Parathyroid adenoma (tissue), 2 donors: Measurements from ENCODE around the gene PCSK2.

Experiments
- H2AFZ ChIP-seq: fragments of 300-600 bp; sonication (generic); one replicate; pipeline ENCODE4 v1.7.0; 2017; ENCODE audit warnings: antibody characterized with exemption, mild to moderate bottlenecking
- H3K27ac ChIP-seq: fragments of 300-600 bp; sonication (generic); one replicate; pipeline ENCODE4 v1.7.0; 2017
- H3K27me3 ChIP-seq: fragments of 300-600 bp; sonication (generic); one replicate; pipeline ENCODE4 v1.7.0; 2017; ENCODE audit warnings: low read length; ENCODE audit not compliant: control insufficient read depth, insufficient read depth
- H3K36me3 ChIP-seq: fragments of 300-600 bp; sonication (generic); one replicate; pipeline ENCODE4 v1.7.0; 2017; ENCODE audit warnings: low read length; ENCODE audit not compliant: control insufficient read depth, insufficient read depth
- H3K4me1 ChIP-seq: fragments of 300-600 bp; sonication (generic); one replicate; pipeline ENCODE4 v1.7.0; 2017; ENCODE audit warnings: control low read depth
- H3K4me2 ChIP-seq: fragments of 300-600 bp; sonication (generic); one replicate; pipeline ENCODE4 v1.7.0; 2017; ENCODE audit warnings: low read length
- H3K4me3 ChIP-seq: fragments of 300-600 bp; sonication (generic); one replicate; pipeline ENCODE4 v1.7.0; 2017; ENCODE audit warnings: low read depth, low read length
- H3K79me2 ChIP-seq: fragments of 300-600 bp; sonication (generic); one replicate; pipeline ENCODE4 v1.7.0; 2017; ENCODE audit warnings: control low read depth
- H3K9ac ChIP-seq: fragments of 300-600 bp; sonication (generic); one replicate; pipeline ENCODE4 v1.7.0; 2017; ENCODE audit warnings: mild to moderate bottlenecking
- H3K9me3 ChIP-seq: fragments of 300-600 bp; sonication (generic); one replicate; pipeline ENCODE4 v1.7.0; 2017; ENCODE audit warnings: low read length; ENCODE audit not compliant: control insufficient read depth
- CTCF ChIP-seq: fragments of 300-600 bp; sonication (generic); IDR thresholded peaks from one replicate; pipeline ENCODE4 v1.7.0; 2017; ENCODE audit warnings: antibody characterized with exemption, mild to moderate bottlenecking
- donor health status: primary hyperparathyroidism.

PCSK2 gene

DNA sequence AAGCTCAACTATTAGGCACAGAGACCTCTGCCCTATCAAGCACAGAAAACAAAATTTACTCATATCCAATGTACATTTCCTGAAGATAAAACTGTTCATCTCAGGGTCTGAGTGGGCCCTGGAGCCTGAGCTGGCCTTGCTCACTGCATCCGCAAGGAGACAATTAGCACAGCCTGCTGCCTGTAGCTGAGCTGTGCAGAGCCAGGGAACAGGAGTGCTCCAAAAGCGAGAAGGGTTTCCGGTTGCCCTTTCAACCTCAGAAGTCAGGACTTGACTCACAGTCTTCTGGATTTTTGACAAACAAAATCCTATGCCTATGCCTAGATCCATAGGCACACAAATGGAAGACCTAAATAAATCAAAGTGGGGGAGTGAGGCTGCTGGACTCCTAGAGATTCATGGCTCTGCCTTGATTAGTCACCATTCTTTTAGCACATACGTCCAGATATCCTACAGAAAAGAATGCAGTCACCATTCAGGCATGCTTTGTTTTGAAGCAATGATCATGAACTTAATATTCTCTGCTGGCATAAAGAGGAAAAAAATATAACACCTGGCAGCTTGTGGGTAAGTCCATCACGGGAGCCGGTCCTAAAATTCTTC is 230.8 kb downstream of the PCSK2 start:
- Histone ChIP-seq H3K27me3 (no peaks in the 10 kb centered on the region), H2AFZ (no peak overlapping the region), H3K36me3 (no peaks in the 10 kb centered on the region), H3K79me2 (no peaks in the 10 kb centered on the region), H3K4me1 (no peaks in the 10 kb centered on the region), H3K4me2 (no peak overlapping the region), H3K9me3 (no peaks in the 10 kb centered on the region), H3K9ac (no peak overlapping the region), H3K27ac (no peak overlapping the region), H3K4me3 (no peak overlapping the region)
- no peak for TF ChIP-seq CTCF

DNA sequence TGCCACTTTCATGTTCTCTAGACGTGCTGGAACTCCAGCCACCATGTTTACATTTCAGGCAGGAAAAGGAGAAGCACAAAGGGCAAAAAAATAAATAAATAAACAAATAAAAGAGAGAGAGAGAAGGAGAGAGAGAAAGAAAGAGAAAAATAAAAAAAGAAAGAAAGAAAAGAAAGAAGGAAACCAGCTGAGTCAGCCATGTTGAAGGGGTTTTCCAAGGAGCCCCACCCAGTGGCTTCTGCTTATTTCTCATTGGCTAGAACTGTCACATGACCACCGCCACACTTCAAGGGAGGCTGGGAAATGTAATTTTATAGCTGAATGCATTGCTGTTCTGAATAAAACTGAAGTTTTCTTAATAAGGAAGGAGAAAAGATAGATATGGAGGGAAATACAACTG is 233.3 kb downstream of the PCSK2 start:
- Histone ChIP-seq H3K27ac (no peak overlapping the region), H3K4me2 (no peak overlapping the region), H3K79me2 (no peaks in the 10 kb centered on the region), H3K9me3 (no peaks in the 10 kb centered on the region), H3K4me1 (no peaks in the 10 kb centered on the region), H3K4me3 (no peak overlapping the region), H3K27me3 (no peaks in the 10 kb centered on the region), H2AFZ (no peak overlapping the region), H3K9ac (no peak overlapping the region), H3K36me3 (no peaks in the 10 kb centered on the region)
- TF ChIP-seq CTCF: no peak

GRCh38 chr20:17461941-17462340 is 235.1 kb downstream of the PCSK2 start:
- Histone ChIP-seq H3K79me2 (no peaks in the 10 kb centered on the region), H3K36me3 (no peaks in the 10 kb centered on the region), H3K27ac (no peak overlapping the region), H3K4me1 (no peaks in the 10 kb centered on the region), H3K4me3 (no peak overlapping the region), H3K9me3 (no peaks in the 10 kb centered on the region), H3K9ac (no peak overlapping the region), H3K4me2 (no peak overlapping the region), H3K27me3 (no peaks in the 10 kb centered on the region), H2AFZ (no peak overlapping the region)
- no peak for TF ChIP-seq CTCF

- Histone ChIP-seq H3K27me3 (no peaks in the 10 kb centered on the region), H3K79me2 (no peaks in the 10 kb centered on the region), H3K4me2 (no peak overlapping the region), H3K36me3 (no peaks in the 10 kb centered on the region), H3K4me3 (no peak overlapping the region), H3K27ac (no peak overlapping the region), H3K9ac (no peak overlapping the region), H2AFZ (no peak overlapping the region), H3K9me3 (no peaks in the 10 kb centered on the region), H3K4me1 (no peaks in the 10 kb centered on the region)
- no peak for TF ChIP-seq CTCF
Observed at GRCh38 chr20:17463711-17464110, 236.9 kb downstream of the PCSK2 start.

DNA sequence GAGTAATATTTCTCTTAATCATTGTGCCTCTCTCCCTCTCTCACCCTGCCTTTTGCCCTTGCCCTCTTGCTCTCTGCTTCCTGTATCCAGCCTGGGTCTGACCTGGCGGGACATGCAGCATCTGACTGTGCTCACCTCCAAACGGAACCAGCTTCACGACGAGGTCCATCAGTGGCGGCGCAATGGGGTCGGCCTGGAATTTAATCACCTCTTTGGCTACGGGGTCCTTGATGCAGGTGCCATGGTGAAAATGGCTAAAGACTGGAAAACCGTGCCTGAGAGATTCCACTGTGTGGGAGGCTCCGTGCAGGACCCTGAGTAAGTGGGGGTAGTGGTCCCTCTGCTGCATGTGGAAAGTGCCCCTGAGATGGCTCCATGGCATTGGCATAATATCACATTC is 238.4 kb downstream of the PCSK2 start:
- no peak overlapping the region for H2AFZ ChIP-seq
- no peak overlapping the region for H3K4me2 ChIP-seq
- no peaks in the 10 kb centered on the region for H3K4me1 ChIP-seq

More for the DNA sequence above, 238.4 kb downstream of the PCSK2 start:
- H3K9ac ChIP-seq: no peak overlapping the region
- H3K36me3 ChIP-seq: no peaks in the 10 kb centered on the region
- no peaks in the 10 kb centered on the region for H3K27me3 ChIP-seq
- no peak overlapping the region for H3K27ac ChIP-seq
- H3K9me3 ChIP-seq: no peaks in the 10 kb centered on the region
- TF ChIP-seq CTCF: no peak
- H3K4me3 ChIP-seq: no peak overlapping the region
- no peaks in the 10 kb centered on the region for H3K79me2 ChIP-seq
